Activated T-cell treated with anti-CD3 and anti-CD28 coated beads, Interleukin-2, amount 50 U/mL, for 4 hours (primary cell): Measurements from ENCODE around the gene ARPC5. TPM values are rescaled to one million over a fixed set of nuclear protein-coding genes. Genes with fewer than 3 reads are reported as not detected.
A peak's percentile ranks its signal among the peaks of the same experiment; 100 is the strongest.
"Not testable (repeated sequence)": the region's sequence is repeated elsewhere in the genome, so short reads cannot be mapped to it uniquely, and the experiment has no call there.

Source experiments
- ATAC-seq, 2 donors: fragments of 200-7000 bp; cut with Tn5 transposase; one replicate each; pipeline ENCODE4 v1.10.0; 2021
- DNase-seq: peaks from one replicate; pipeline ENCODE4 v3.0.0-alpha.2; 2020
- H3K27me3 Mint-ChIP-seq: one replicate; pipeline ENCODE4 v1.8.0; 2021; ENCODE audit warnings: low read depth, mixed read lengths
- H3K36me3 Mint-ChIP-seq: one replicate; pipeline ENCODE4 v1.8.0; 2022; ENCODE audit warnings: mixed read lengths; ENCODE audit not compliant: insufficient read depth
- H3K4me1 Mint-ChIP-seq: one replicate; pipeline ENCODE4 v1.8.0; 2021; ENCODE audit warnings: low read depth, mixed read lengths
- H3K4me3 Mint-ChIP-seq: one replicate; pipeline ENCODE4 v1.8.0; 2021; ENCODE audit warnings: mild to moderate bottlenecking, moderate library complexity, mixed read lengths
- H3K9me3 Mint-ChIP-seq: one replicate; pipeline ENCODE4 v1.8.0; 2021; ENCODE audit warnings: mixed read lengths
- total RNA-seq, 3 donors: library from RNA; stranded (reverse); gene quantifications; one replicate each; pipeline ENCODE4 v1.2.1, GENCODE V29; 2021

Gene ARPC5
- total RNA-seq: 100 to 1,000 TPM in 2 of 3 donors, 10 to 100 TPM in 1; 98.1 to 107 (median 100) TPM

DNA sequence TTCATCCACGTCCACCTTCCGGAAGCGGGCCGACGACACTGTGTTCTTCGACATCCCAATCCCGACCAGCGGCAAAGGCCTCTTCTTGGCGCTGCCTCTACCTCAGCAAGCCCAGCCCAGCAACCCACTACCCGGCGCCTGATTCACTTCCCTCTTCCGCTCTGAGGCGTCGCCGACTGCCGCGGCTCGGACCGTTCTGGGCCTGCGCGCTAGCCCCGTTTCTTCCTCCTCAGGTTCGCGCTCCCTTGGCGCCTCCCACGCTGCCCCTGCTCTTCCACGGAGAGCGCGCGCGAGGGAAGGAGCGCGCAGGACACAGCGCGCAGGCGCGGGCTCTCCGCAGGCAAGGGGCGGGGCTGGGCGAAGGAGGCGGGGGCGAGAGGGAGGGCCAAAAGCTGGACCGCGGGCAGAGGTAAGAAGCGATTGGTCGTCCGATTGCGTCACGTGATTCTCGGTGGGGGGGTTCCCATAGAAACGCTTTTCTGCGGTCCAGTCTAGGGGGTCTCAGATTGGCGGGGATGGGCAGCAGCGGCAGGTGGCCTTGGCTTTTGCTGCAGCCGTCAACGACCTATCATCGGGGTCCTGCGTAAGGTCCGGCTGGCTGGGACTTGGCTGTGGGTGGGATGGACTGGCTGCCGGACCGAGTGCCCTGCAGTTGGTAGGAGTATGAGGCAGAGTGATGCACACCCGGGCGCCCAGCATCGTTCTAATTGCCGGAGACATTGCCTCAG is at the start of gene ARPC5:
Gene ARPC5, minus strand, starts transcription at position 178 of the 728 bp plus-strand sequence. Its CDS starts 124 bp downstream, at position 54.
- Mint-ChIP-seq H3K27me3 (no peaks in the 10 kb centered on the region), H3K36me3 (peaks cover 6% of the 10 kb centered on the region), H3K4me3 (peak within 1 kb of the TSS; percentile 97), H3K9me3 (no peaks in the 10 kb centered on the region), H3K4me1 (peaks cover 39% of the 10 kb centered on the region)
- ATAC-seq: peak; percentile 92 to 95
- peak; percentile 96 for DNase-seq

DNA sequence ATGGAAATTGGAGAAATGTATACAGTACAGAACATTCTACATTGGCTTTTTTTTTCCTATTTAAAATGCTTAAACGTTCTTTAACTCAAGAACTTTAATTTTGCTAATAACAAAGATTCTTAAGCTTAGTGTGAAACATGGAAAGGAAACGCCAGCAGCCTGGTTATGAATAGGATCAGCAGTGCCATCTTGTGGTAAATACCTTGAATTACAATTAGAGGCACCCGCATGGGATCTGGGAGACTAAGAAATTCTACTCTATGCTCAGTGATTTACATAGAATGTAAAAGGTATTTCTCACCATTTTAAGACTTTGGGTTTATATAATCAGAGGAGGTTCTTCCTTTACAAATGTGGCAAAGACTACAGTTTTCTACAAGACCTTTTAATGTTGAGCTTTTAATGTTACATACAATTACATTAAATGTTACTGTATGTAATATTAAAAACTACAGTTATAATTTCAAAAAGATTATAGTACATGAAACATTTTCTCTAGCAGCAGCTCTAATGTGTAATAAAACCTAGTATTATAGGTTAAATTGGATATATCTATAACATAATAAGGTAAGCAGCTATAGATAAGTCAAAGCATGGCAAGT is 49.6 kb upstream of the ARPC5 start:
- peak; percentile 7 for DNase-seq
- Mint-ChIP-seq H3K36me3 (no peaks in the 10 kb centered on the region), H3K9me3 (no peaks in the 10 kb centered on the region), H3K4me1 (no peaks in the 10 kb centered on the region), H3K4me3 (no peak overlapping the region), H3K27me3 (peaks cover 14% of the 10 kb centered on the region)
- peak in 1 of 2 donors; percentile 74 for ATAC-seq

DNA sequence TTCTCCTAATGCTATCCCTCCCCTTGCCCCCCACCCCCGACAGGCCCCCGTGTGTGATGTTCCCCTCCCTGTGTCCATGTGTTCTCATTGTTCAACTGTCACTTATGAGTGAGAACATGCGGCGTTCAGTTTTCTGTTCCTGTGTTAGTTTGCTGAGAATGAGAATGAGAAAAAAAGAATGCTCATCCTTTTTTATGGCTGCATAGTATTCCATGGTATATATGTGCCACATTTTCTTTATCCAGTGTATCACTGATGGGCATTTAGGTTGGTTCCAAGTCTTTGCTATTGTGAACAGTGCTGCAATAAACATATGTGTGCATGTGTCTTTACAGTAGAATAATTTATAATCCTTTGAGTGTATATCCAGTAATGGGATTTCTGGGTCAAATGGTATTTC is 43.8 kb upstream of the ARPC5 start:
- ATAC-seq, H3K36me3 Mint-ChIP-seq, DNase-seq, H3K4me1 Mint-ChIP-seq, H3K9me3 Mint-ChIP-seq, H3K4me3 Mint-ChIP-seq: not testable (repeated sequence)
- H3K27me3 Mint-ChIP-seq: peaks cover 12% of the 10 kb centered on the region

DNA sequence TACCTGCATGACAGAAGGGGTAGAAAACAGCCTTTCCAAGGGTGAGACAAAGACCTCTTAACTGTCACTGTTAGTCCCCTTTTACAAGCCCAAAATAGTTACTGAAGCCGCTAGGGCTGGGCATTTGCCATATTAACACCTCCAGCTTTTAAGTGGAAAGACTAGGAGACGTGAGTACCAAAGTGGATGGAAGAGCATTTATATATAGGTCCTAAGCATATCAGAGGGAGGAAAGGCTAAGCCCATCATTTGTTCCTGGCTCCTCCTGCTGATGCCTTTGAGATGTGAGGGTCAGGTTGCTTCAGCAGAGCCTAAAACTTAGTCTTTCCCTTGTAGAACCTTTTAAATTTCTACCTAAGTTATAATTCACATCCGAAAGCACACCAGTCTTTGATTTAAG is 43.2 kb upstream of the ARPC5 start:
- no peak overlapping the region for H3K4me3 Mint-ChIP-seq
- H3K36me3 Mint-ChIP-seq: no peaks in the 10 kb centered on the region
- H3K27me3 Mint-ChIP-seq: peaks cover 12% of the 10 kb centered on the region
- no peaks in the 10 kb centered on the region for H3K9me3 Mint-ChIP-seq
- no peaks in the 10 kb centered on the region for H3K4me1 Mint-ChIP-seq
- DNase-seq (no peak), ATAC-seq (no peak)

DNA sequence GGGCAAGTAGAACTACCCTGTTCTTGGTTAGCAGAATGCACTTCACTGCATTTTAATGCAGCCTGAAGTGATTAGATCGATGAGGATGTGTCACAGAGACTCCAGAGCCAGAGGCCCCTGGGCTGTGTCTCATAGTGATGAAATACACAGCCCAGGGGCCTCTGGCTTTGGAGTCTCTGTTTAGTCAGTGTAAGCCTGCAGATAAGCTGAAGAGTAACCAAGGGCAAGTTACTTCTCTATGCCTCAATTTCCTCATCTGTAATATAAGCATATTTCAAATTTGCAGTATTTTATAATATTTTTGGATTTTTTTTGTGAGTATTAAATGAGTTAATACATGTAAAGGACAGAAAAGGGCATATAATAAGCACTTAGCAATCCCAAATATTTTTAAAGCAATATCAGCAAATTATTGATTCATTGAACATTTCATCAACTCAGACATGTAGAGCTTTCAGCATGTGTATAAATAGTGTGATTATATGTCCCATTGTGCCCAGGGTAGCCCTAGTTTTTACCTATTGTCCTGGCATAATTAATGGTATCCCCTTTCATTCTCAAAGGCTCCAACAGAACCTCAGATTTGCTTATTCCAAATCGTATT is 41.1 kb upstream of the ARPC5 start:
- H3K4me3 Mint-ChIP-seq: no peak overlapping the region
- ATAC-seq: no peak
- no peaks in the 10 kb centered on the region for H3K9me3 Mint-ChIP-seq
- no peak for DNase-seq
- peaks cover 5% of the 10 kb centered on the region for H3K27me3 Mint-ChIP-seq
- peaks cover 3% of the 10 kb centered on the region for H3K36me3 Mint-ChIP-seq
- H3K4me1 Mint-ChIP-seq: no peaks in the 10 kb centered on the region

DNA sequence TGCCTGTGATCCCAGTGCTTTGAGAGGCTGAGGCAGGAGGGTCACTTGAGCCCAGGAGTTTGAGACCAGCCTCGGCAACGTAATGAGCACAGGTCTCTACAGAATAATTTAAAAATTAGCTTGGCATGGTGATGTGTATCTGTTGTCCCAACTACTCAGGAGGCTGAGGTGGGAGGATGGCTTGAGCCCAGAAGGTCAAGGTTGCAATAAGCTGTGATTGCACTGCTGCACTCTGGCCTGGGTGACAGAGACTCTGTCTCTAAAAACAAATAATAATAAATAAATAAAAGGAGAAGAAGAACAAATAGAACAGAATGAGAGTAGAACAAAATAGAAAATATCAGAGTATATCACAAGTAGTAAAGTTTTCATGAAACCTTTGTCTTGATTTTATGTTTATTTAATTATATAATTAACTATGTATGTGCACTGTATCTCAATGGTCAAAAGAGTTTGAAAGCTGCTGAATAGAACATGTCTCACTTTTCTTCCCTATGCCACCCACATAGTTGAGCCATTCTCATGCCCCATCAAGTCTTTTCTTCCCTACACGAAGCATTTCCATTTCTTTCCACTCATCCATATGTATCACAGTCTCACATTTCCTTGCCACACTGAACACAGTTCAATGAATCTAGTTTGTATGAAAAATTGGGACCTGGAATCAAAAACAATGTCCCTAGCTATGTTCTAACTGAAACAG is 40.5 kb upstream of the ARPC5 start:
- no peak for DNase-seq
- no peak for ATAC-seq
- Mint-ChIP-seq H3K4me1 (no peaks in the 10 kb centered on the region), H3K9me3 (no peaks in the 10 kb centered on the region), H3K27me3 (peaks cover 4% of the 10 kb centered on the region), H3K4me3 (no peak overlapping the region), H3K36me3 (peaks cover 3% of the 10 kb centered on the region)

DNA sequence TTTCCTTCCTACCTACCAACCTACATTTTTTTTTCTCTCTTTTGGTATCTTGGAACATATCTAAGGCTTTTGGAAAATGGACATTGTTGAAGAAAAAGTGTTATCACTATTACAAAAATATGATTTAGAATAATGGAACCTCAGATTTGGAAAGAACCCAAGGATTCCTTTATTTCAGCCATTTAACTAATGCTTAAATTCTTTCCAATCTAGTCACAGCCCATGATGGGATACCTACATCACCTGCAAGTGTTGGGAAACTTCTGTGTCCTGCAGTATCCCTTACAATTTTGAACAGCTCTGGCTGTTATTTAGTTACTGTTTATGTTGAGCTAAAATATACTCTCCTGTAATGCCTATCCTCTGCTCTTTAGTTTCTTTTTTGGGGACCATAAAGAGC is 39.8 kb upstream of the ARPC5 start:
- Mint-ChIP-seq H3K36me3 (peaks cover 3% of the 10 kb centered on the region), H3K27me3 (peaks cover 4% of the 10 kb centered on the region), H3K4me3 (no peak overlapping the region), H3K4me1 (no peaks in the 10 kb centered on the region), H3K9me3 (no peaks in the 10 kb centered on the region)
- no peak for ATAC-seq
- DNase-seq: no peak

DNA sequence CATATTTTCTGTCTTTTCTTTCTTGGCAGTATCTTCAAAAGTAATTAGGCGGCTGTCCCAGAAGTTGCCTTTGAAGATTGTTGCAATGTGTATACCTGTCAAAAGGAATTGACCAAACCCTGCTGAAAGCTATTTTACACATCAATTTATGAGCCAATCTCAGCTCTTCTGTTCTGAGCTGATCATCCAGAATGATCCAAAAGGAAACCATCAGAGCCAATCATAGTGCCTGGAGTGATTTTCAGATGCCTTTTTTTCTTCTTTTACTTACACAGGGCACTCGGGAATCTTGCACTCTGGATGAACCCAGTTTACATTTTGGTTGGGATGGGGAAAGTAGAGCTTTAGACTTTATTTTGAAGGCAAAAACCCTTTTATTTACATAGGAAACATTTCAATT is 39.3 kb upstream of the ARPC5 start:
- DNase-seq (no peak), ATAC-seq (no peak)
- Mint-ChIP-seq H3K9me3 (no peaks in the 10 kb centered on the region), H3K27me3 (peaks cover 2% of the 10 kb centered on the region), H3K4me1 (no peaks in the 10 kb centered on the region), H3K36me3 (peaks cover 3% of the 10 kb centered on the region), H3K4me3 (no peak overlapping the region)

DNA sequence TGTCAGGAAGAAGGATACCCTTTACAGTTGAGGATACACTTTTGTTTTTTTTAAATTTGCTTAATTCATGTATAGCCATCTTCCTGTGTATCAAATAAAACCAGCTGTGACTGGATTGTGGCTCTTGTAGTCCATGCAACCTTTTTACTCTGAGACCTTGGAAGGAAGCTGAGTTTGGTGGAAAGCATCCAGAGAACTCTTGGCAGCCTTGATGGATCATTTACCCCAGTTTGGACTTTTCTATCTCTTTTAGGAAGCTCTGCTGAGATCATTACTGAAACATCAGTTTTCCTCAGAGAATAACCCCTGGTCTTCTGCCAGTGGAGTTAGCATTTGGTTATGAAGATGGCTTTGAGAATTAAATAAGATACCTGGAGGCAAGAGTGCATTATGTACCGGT is 38.8 kb upstream of the ARPC5 start:
- Mint-ChIP-seq H3K4me1 (no peaks in the 10 kb centered on the region), H3K36me3 (peaks cover 3% of the 10 kb centered on the region), H3K27me3 (no peaks in the 10 kb centered on the region), H3K4me3 (no peak overlapping the region), H3K9me3 (no peaks in the 10 kb centered on the region)
- DNase-seq (no peak), ATAC-seq (no peak)

DNA sequence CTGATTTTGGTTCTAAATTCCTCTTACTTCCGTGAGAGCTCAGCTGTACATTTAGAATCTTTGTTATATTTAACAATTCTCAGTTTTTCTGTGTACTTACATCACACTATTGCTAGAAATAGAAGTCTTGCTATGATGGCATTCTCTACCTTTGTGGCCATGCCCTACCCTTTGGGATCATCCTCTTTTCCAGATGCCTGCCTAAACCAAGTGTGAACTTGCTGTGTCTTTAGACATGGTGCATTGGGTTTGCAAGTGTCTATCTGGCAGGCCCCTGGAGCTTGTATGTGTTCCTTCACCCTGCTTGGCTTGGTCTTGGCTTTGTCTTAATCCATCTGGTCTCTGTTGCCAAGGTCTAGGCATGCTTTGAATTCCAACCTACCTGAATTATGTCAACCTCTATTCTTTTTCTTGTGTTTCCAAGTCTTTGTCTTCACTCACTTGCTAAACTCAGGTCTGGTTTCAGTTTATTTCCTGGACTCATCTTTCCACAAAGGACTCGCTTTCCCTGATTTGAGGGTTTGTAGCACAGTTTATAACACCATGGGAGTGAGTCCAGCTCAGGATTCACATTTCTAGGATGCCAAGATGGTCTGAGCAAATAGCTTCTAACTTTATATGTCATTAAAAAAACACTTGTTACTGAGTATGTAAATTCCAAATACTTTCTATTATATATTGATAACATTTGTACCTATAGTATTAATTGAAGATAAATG is 38.2 kb upstream of the ARPC5 start:
- H3K4me3 Mint-ChIP-seq: no peak overlapping the region
- H3K4me1 Mint-ChIP-seq: no peaks in the 10 kb centered on the region
- no peak for ATAC-seq
- H3K36me3 Mint-ChIP-seq: peaks cover 3% of the 10 kb centered on the region
- H3K27me3 Mint-ChIP-seq: no peaks in the 10 kb centered on the region
- no peaks in the 10 kb centered on the region for H3K9me3 Mint-ChIP-seq
- DNase-seq: no peak

DNA sequence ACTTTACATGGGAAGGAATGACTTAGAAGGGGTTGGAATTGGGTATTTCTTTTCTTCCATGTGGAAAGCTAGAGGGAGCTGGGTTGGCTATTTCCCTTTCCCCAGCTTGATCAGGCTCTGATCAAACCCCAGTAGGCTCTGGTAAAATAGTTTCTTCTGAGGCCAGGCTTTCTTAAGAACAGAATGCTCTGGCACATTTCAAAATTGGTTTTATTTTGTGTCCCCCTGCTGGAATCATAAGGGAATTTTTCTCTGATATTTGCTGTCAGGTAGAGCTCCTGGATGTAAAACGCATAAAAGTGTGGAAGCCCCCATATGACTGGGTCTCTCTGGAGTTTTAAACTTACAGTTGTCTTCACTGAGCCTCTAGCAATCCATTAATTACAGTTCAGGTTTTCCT is 34.6 kb upstream of the ARPC5 start:
- Mint-ChIP-seq H3K9me3 (no peaks in the 10 kb centered on the region), H3K27me3 (no peaks in the 10 kb centered on the region), H3K4me3 (no peak overlapping the region), H3K4me1 (no peaks in the 10 kb centered on the region), H3K36me3 (peaks cover 3% of the 10 kb centered on the region)
- ATAC-seq: no peak
- DNase-seq: no peak

DNA sequence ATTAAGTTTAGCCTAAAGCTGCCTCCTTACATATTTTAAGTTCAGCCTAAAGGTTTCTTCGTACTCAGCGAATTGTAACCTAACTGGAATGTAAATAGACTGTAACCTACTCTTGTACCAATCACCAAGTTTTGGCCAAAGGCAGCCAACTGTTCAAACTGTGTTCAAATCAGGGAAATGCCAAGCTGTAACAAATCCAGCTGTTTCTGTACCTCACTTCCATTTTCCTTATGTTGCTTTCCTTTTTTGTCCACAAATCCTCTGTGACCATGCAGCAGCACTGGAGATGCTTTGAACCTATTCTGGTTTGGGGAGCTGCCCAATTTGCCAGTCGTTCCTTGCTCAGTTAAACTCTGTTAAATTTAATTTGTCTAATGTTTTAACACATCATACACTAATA is 20.8 kb upstream of the ARPC5 start:
- H3K27me3 Mint-ChIP-seq: no peaks in the 10 kb centered on the region
- no peaks in the 10 kb centered on the region for H3K9me3 Mint-ChIP-seq
- H3K4me1 Mint-ChIP-seq: peaks cover 30% of the 10 kb centered on the region
- no peaks in the 10 kb centered on the region for H3K36me3 Mint-ChIP-seq
- ATAC-seq: no peak
- no peak for DNase-seq
- H3K4me3 Mint-ChIP-seq: no peak overlapping the region

DNA sequence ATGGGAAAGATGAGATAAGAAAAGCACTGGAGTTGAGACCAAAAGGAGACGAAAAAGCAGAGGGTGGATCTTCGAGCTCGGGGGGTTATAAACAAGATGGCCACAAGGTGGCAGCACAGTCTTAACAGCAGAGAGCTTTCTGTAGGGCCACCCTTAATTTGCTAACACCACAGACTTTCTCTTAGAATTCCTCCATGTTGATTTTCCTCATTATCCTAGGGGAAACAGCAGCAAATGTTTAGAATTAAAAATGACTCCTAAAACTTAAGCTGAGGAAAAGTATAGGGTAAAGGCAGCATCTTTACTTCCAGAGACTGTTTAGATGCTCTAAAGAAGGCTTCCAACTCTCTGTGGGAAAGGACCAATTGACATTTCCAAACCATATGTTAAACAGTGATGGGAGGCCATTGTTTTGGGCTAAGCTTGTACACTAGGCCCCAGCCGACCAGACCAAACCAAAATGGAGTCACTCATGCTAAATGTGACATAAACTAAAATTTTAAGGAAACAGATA is 20.0 kb upstream of the ARPC5 start:
- Mint-ChIP-seq H3K36me3 (no peaks in the 10 kb centered on the region), H3K27me3 (no peaks in the 10 kb centered on the region), H3K4me3 (no peak overlapping the region), H3K9me3 (no peaks in the 10 kb centered on the region), H3K4me1 (peaks cover 34% of the 10 kb centered on the region)
- peak; percentile 74 for DNase-seq
- ATAC-seq: peak in 1 of 2 donors; percentile 59

DNA sequence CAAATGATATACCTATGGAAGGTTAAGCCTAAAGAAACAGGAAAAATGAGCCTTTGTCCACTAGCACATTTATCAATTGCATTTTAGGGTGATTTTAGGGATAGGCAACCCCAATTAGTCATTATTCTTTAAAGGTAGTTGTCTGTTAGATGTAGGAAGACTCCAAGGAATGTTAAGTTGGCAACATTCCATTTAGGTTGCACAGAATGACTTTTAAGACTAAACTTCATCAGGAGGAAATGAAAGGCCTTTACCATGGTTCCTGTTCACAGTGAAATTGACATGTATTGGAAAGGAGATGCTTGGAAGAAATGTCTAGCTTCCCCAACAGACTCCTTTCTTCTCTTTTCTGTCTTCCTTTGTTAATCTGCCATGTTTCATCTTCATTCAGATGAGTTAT is 19.1 kb upstream of the ARPC5 start:
- peaks cover 34% of the 10 kb centered on the region for H3K4me1 Mint-ChIP-seq
- no peaks in the 10 kb centered on the region for H3K9me3 Mint-ChIP-seq
- no peak overlapping the region for H3K4me3 Mint-ChIP-seq
- no peaks in the 10 kb centered on the region for H3K27me3 Mint-ChIP-seq
- H3K36me3 Mint-ChIP-seq: no peaks in the 10 kb centered on the region
- ATAC-seq (no peak), DNase-seq (no peak)
